ENCODE measurements around the gene HSPA4L.

HSPA4L gene

DNA sequence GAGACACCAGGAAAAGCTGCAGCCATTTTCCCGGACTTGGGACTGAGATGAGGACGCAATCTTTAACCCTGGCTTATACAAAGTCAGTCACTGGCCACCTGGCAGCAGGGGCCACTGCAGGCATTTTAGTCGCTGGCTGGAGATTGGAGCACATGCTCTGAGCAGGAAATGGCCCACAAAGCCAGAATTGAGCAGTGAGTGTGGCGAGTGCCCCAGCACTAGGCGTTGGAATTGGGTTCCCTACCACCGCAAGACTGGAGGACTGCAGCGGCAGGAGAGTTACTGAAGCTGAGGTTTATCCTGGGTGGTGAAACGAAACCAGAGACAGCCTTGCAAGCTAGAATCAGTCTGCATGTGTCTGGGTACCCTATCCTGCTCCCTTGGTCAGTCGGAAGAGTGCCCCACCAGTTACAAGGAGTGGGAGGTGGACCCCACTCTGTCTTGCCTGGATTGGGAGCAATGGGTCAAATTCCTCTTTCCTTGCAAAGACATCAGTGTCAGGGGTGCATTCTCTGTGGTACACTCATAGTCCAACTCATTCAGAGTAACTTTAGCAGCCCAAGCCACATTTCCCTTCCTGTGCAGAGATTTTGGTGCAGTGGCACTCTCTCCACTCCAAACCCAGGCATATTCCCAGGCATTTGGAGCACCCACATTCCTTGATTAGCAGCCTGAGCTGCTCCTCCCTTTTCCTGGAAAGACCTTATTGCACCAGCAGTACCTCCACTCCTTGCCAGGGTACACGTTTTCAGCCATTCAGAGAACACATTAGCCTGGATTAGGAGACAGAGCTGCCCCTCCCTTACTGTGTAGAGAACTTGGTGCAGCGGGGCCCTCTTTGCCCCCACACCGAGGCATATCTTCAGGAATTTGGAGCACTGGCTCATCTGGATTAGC lies 61.8 kb downstream of the HSPA4L start:
- 91% methylated on average over 12 of the region's 12 CpGs for WGBS

DNA sequence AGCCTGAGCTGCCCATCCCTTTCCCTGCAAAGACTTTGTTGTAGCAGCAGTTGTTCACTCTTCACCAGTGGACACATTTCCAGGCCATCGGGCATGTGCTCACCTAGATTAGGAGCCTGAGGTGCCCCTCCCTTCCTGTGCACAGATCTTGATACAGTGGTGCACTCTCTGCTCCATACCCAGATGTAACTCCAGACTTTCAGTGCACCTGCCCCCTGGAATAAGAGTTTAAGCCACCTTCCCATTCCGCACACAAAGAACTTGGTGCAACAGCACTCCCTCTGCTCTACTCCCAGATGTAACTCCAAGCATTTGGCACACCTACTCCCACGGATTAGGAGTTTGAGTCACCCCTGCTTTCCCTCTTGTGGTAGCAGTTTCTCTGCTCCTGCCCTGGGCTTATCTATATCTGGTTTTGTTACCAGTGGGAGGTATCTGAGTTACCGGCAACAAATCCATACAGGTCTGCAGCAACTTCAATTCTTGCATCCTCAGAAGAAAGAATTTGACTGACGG lies 62.5 kb downstream of the HSPA4L start:
- H3K9ac ChIP-seq (ENCODE audit: low read depth, low read length) = no peak overlapping the region
- H3K4me3 ChIP-seq (ENCODE audit: low read length) = no peak overlapping the region
- no peaks in the 10 kb centered on the region for H3K36me3 ChIP-seq (ENCODE audit: insufficient read depth, low read length)
- WGBS = 85% methylated on average over 5 of the region's 5 CpGs
- H3K27me3 ChIP-seq (ENCODE audit: insufficient read depth, low read length) = no peaks in the 10 kb centered on the region
- peaks cover 7% of the 10 kb centered on the region for H3K9me3 ChIP-seq (ENCODE audit: insufficient read depth, low read depth, low read length)
- no peak overlapping the region for H3K27ac ChIP-seq (ENCODE audit: low read depth, low read length)
- H3K4me1 ChIP-seq (ENCODE audit: insufficient read depth, low read length) = peaks cover 11% of the 10 kb centered on the region; the same call in 1 of the 2 replicates

More for the DNA sequence above, 61.8 kb downstream of the HSPA4L start:
- Histone ChIP-seq H3K9me3 (ENCODE audit: insufficient read depth, low read depth, low read length) (peaks cover 4% of the 10 kb centered on the region; the same call in 1 of the 2 replicates), H3K36me3 (ENCODE audit: insufficient read depth, low read length) (no peaks in the 10 kb centered on the region), H3K4me3 (ENCODE audit: low read length) (no peak overlapping the region), H3K27ac (ENCODE audit: low read depth, low read length) (no peak overlapping the region), H3K27me3 (ENCODE audit: insufficient read depth, low read length) (no peaks in the 10 kb centered on the region), H3K4me1 (ENCODE audit: insufficient read depth, low read length) (peaks cover 11% of the 10 kb centered on the region; the same call in 1 of the 2 replicates), H3K9ac (ENCODE audit: low read depth, low read length) (no peak overlapping the region)

GRCh38 chr4:127846061-127846460 lies 63.9 kb downstream of the HSPA4L start:
- no peak overlapping the region for H3K9ac ChIP-seq (ENCODE audit: low read depth, low read length)
- H3K9me3 ChIP-seq (ENCODE audit: insufficient read depth, low read depth, low read length) = peaks cover 14% of the 10 kb centered on the region
- no peaks in the 10 kb centered on the region for H3K36me3 ChIP-seq (ENCODE audit: insufficient read depth, low read length)
- no peaks in the 10 kb centered on the region for H3K27me3 ChIP-seq (ENCODE audit: insufficient read depth, low read length)
- H3K4me3 ChIP-seq (ENCODE audit: low read length) = no peak overlapping the region
- H3K27ac ChIP-seq (ENCODE audit: low read depth, low read length) = peak overlapping the region; percentile 9; the same call in 1 of the 2 replicates
- peaks cover 11% of the 10 kb centered on the region; the same call in 1 of the 2 replicates for H3K4me1 ChIP-seq (ENCODE audit: insufficient read depth, low read length)

DNA sequence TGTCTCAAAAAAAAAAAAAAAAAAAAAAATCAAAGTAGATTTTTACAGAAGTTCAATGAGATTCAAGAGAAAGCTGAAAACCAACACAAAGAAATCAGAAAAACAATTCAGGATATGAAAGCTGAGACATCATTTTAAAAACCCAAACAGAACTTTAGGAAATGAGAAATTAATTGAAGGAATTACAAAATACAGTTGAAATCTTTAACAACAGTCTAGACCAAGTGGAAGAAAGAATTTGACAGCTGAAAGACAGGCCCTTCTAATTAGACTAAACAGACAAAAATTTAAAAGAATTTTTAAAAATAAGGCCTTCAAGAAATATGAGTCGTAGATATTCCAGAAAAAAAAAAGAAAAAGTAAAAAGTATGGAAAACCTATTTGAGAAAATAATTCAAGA lies 64.6 kb downstream of the HSPA4L start:
- no peaks in the 10 kb centered on the region for H3K36me3 ChIP-seq (ENCODE audit: insufficient read depth, low read length)
- WGBS = no CpG with 5 or more reads among the region's 1 CpG
- peaks cover 11% of the 10 kb centered on the region; the same call in 1 of the 2 replicates for H3K4me1 ChIP-seq (ENCODE audit: insufficient read depth, low read length)
- no peak overlapping the region for H3K9ac ChIP-seq (ENCODE audit: low read depth, low read length)
- H3K27me3 ChIP-seq (ENCODE audit: insufficient read depth, low read length) = no peaks in the 10 kb centered on the region
- no peak overlapping the region for H3K27ac ChIP-seq (ENCODE audit: low read depth, low read length)
- H3K9me3 ChIP-seq (ENCODE audit: insufficient read depth, low read depth, low read length) = peaks cover 14% of the 10 kb centered on the region
- no peak overlapping the region for H3K4me3 ChIP-seq (ENCODE audit: low read length)

DNA sequence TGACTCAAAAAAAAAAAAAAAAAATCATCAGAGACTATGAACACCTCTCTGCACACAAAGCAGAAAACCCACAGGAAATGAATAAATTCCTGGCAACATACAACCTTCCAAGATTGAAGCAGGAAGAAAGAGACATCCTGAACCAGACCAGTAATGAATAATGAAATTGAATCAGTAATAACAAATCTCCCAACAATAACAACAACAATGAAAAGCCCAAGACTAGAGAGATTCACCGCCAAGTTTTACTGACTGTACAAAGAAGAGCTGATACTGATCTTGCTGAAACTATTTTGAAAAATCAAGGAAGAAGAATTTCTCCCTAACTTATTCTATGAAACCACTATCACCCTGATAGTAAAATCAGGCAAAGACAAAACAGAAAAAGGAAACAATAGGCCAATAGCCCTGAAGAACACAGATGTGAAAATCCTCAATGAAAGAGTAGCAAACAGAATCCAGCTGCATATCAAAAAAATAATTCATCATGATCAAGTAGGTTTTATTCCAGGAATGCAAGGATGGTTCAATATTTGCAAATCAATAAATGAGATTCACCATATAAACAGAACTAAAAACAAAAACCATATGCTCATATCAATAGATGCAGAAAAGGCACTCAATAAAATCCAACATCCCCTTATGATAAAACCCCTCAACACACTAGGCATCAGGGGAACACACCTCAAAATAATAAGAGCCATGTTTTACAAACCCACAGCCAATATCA lies 67.5 kb downstream of the HSPA4L start:
- H3K27ac ChIP-seq (ENCODE audit: low read depth, low read length) = no peak overlapping the region
- H3K9me3 ChIP-seq (ENCODE audit: insufficient read depth, low read depth, low read length) = peaks cover 18% of the 10 kb centered on the region
- peaks cover 24% of the 10 kb centered on the region for H3K4me1 ChIP-seq (ENCODE audit: insufficient read depth, low read length)
- no peak overlapping the region for H3K9ac ChIP-seq (ENCODE audit: low read depth, low read length)
- no peaks in the 10 kb centered on the region for H3K27me3 ChIP-seq (ENCODE audit: insufficient read depth, low read length)
- no peaks in the 10 kb centered on the region for H3K36me3 ChIP-seq (ENCODE audit: insufficient read depth, low read length)
- 100% methylated on average over 1 of the region's 1 CpG for WGBS
- H3K4me3 ChIP-seq (ENCODE audit: low read length) = no peak overlapping the region

- Histone ChIP-seq H3K36me3 (ENCODE audit: insufficient read depth, low read length) (no peaks in the 10 kb centered on the region), H3K27ac (ENCODE audit: low read depth, low read length) (peak overlapping the region; percentile 41; the same call in 1 of the 2 replicates), H3K4me3 (ENCODE audit: low read length) (no peak overlapping the region), H3K9me3 (ENCODE audit: insufficient read depth, low read depth, low read length) (peaks cover 14% of the 10 kb centered on the region), H3K27me3 (ENCODE audit: insufficient read depth, low read length) (no peaks in the 10 kb centered on the region), H3K9ac (ENCODE audit: low read depth, low read length) (no peak overlapping the region), H3K4me1 (ENCODE audit: insufficient read depth, low read length) (peaks cover 25% of the 10 kb centered on the region)
- WGBS = 13% methylated on average over 1 of the region's 1 CpG
These were observed 70.5 kb downstream of the HSPA4L start for GRCh38 chr4:127852661-127853060.

- Histone ChIP-seq H3K4me1 (ENCODE audit: insufficient read depth, low read length) (peaks cover 31% of the 10 kb centered on the region), H3K27ac (ENCODE audit: low read depth, low read length) (no peak overlapping the region), H3K36me3 (ENCODE audit: insufficient read depth, low read length) (no peaks in the 10 kb centered on the region), H3K27me3 (ENCODE audit: insufficient read depth, low read length) (no peaks in the 10 kb centered on the region), H3K9me3 (ENCODE audit: insufficient read depth, low read depth, low read length) (0 out of 2 replicates have a peak, but pooled peaks cover 5% of the 10 kb centered on the region), H3K9ac (ENCODE audit: low read depth, low read length) (no peak overlapping the region), H3K4me3 (ENCODE audit: low read length) (no peak overlapping the region)
These were observed 74.2 kb downstream of the HSPA4L start for GRCh38 chr4:127856196-127856812.

GRCh38 chr4:127856813-127857447 lies 74.8 kb downstream of the HSPA4L start:
- Histone ChIP-seq H3K9ac (ENCODE audit: low read depth, low read length) (no peak overlapping the region), H3K4me3 (ENCODE audit: low read length) (no peak overlapping the region), H3K4me1 (ENCODE audit: insufficient read depth, low read length) (peaks cover 31% of the 10 kb centered on the region), H3K36me3 (ENCODE audit: insufficient read depth, low read length) (no peaks in the 10 kb centered on the region), H3K27me3 (ENCODE audit: insufficient read depth, low read length) (no peaks in the 10 kb centered on the region), H3K9me3 (ENCODE audit: insufficient read depth, low read depth, low read length) (0 out of 2 replicates have a peak, but pooled peaks cover 5% of the 10 kb centered on the region), H3K27ac (ENCODE audit: low read depth, low read length) (peak overlapping the region; percentile 44; the same call in 1 of the 2 replicates)
- WGBS = 84% methylated on average over 4 of the region's 4 CpGs

GRCh38 chr4:127857641-127858040 lies 75.5 kb downstream of the HSPA4L start:
- Histone ChIP-seq H3K9me3 (ENCODE audit: insufficient read depth, low read depth, low read length) (0 out of 2 replicates have a peak, but pooled peaks cover 5% of the 10 kb centered on the region), H3K36me3 (ENCODE audit: insufficient read depth, low read length) (no peaks in the 10 kb centered on the region), H3K27me3 (ENCODE audit: insufficient read depth, low read length) (no peaks in the 10 kb centered on the region), H3K27ac (ENCODE audit: low read depth, low read length) (no peak overlapping the region), H3K4me3 (ENCODE audit: low read length) (no peak overlapping the region), H3K9ac (ENCODE audit: low read depth, low read length) (no peak overlapping the region), H3K4me1 (ENCODE audit: insufficient read depth, low read length) (peaks cover 24% of the 10 kb centered on the region)
- WGBS = 89% methylated on average over 1 of the region's 1 CpG

- Histone ChIP-seq H3K27ac (ENCODE audit: low read depth, low read length) (no peak overlapping the region), H3K9ac (ENCODE audit: low read depth, low read length) (no peak overlapping the region), H3K9me3 (ENCODE audit: insufficient read depth, low read depth, low read length) (no peaks in the 10 kb centered on the region), H3K36me3 (ENCODE audit: insufficient read depth, low read length) (no peaks in the 10 kb centered on the region), H3K4me1 (ENCODE audit: insufficient read depth, low read length) (no peaks in the 10 kb centered on the region), H3K27me3 (ENCODE audit: insufficient read depth, low read length) (no peaks in the 10 kb centered on the region), H3K4me3 (ENCODE audit: low read length) (no peak overlapping the region)
- WGBS = no CpG with 5 or more reads among the region's 2 CpGs
These were observed 86.1 kb downstream of the HSPA4L start for GRCh38 chr4:127868196-127868595.
